A549 (cell line): ENCODE results near the gene SMG6. TPM values are rescaled to one million over a fixed set of nuclear protein-coding genes. Genes with fewer than 3 reads are reported as not detected.

Source experiments
- ATAC-seq, 2 experiments: fragments of 200-7000 bp in 1 of 2; fragments of >200 bp in 1 of 2; cut with Nextera tagmentation in 1 of 2; cut with Tn5 transposase in 1 of 2; 3 replicates each; pipeline versions ENCODE4 v1.8.0 to v1.9.1; 2018 to 2020; ENCODE audit warnings: mild to moderate bottlenecking in 1 of 2, moderate library complexity in 1 of 2
- CTCF ChIA-PET: fragments of 300-600 bp; sonication (Branson Sonifier 250); formaldehyde crosslinking; extraction: SDS; loops from one replicate; lab custom pipeline; 2021; ENCODE audit warnings: antibody characterized with exemption, inconsistent platforms; lab: Yijun Ruan, JAX
- POLR2A ChIA-PET: fragments of 350-600 bp; formaldehyde crosslinking; extraction: SDS; loops from one replicate; lab custom pipeline; 2021; ENCODE audit warnings: antibody characterized with exemption, inconsistent platforms; lab: Yijun Ruan, JAX
- DNase-seq, 2 experiments: peaks; one replicate each; pipeline versions ENCODE4 v3.0.0 to v3.0.0-alpha.2; 2011 to 2016; ENCODE audit warnings: low read depth in 1 of 2, low spot score in 1 of 2
- FAIRE-seq: peaks from 2 replicates; lab custom pipeline; 2011; peaks lifted over from hg19 to GRCh38; lab: Jason Lieb, UNC
- H3K27ac ChIP-seq, 2 experiments: fragments of >200 bp; sonication (Bioruptor Twin); formaldehyde crosslinking; 3 replicates each; pipeline ENCODE4 v1.5.1; 2016 to 2017
- H3K4me1 ChIP-seq: fragments of >200 bp; sonication (Bioruptor Twin); formaldehyde crosslinking; 3 replicates; pipeline ENCODE4 v1.6.1; 2016
- H3K4me2 ChIP-seq: fragments of >200 bp; sonication (Bioruptor Twin); formaldehyde crosslinking; 3 replicates; pipeline ENCODE4 v1.6.1; 2016
- H3K4me3 ChIP-seq: fragments of >200 bp; sonication (Bioruptor Twin); formaldehyde crosslinking; 3 replicates; pipeline ENCODE4 v1.5.1; 2016
- H3K9me3 ChIP-seq: fragments of >200 bp; sonication (Bioruptor Twin); formaldehyde crosslinking; 3 replicates; pipeline ENCODE4 v1.6.1; 2016
- BCL3 ChIP-seq: fragments of >200 bp; sonication (Bioruptor Twin); formaldehyde crosslinking; IDR thresholded peaks from 3 replicates; pipeline ENCODE4 v1.6.1; 2016
- BHLHE40 ChIP-seq: IDR thresholded peaks from 2 replicates; pipeline ENCODE4 v1.6.1; 2012; ENCODE audit warnings: low read depth, low read length, inconsistent platforms
- CBX2 ChIP-seq: fragments of 200-600 bp; sonication (generic); IDR thresholded peaks from 2 replicates; pipeline ENCODE4 v1.6.1; 2016; ENCODE audit warnings: low read depth, mild to moderate bottlenecking, borderline replicate concordance
- CHD4 ChIP-seq: fragments of 200-600 bp; sonication (generic); IDR thresholded peaks from 2 replicates; pipeline ENCODE4 v1.6.1; 2016; ENCODE audit warnings: antibody characterized with exemption, mild to moderate bottlenecking, borderline replicate concordance
- EHF ChIP-seq: fragments of 250-450 bp; sonication (Bioruptor Pico); IDR thresholded peaks from 2 replicates; pipeline ENCODE4 v1.5.0; 2020; ENCODE audit warnings: mild to moderate bottlenecking
- EHMT2 ChIP-seq: fragments of 200-600 bp; sonication (generic); IDR thresholded peaks from 2 replicates; pipeline ENCODE4 v1.6.1; 2016; ENCODE audit warnings: antibody characterized with exemption, low read depth, mild to moderate bottlenecking, moderate library complexity
- FOSL2 ChIP-seq, 2 experiments: fragments of 450-650 bp in 1 of 2; fragments of >200 bp in 1 of 2; sonication (Bioruptor Twin) in 1 of 2; formaldehyde crosslinking; IDR thresholded peaks; 2 replicates each; pipeline versions ENCODE4 v1.5.0 to v1.6.1; 2016 to 2020; ENCODE audit warnings: mild to moderate bottlenecking in 1 of 2, moderate library complexity in 1 of 2
- HDAC2 ChIP-seq: fragments of 200-600 bp; sonication (generic); IDR thresholded peaks from 2 replicates; pipeline ENCODE4 v1.6.1; 2016
- HES2 ChIP-seq: fragments of >200 bp; sonication (Bioruptor Twin); formaldehyde crosslinking; IDR thresholded peaks from 2 replicates; pipeline ENCODE4 v1.6.1; 2016
- HOXA7 ChIP-seq: fragments of 250-450 bp; sonication (Bioruptor Pico); IDR thresholded peaks from 2 replicates; pipeline ENCODE4 v1.5.0; 2020; ENCODE audit warnings: mild to moderate bottlenecking, moderate library complexity
- HOXB13 ChIP-seq: fragments of 250-450 bp; sonication (Bioruptor Pico); IDR thresholded peaks from 2 replicates; pipeline ENCODE4 v1.5.0; 2020; ENCODE audit warnings: low read depth, mild to moderate bottlenecking, moderate library complexity
- HOXB5 ChIP-seq: fragments of 250-450 bp; sonication (Bioruptor Pico); IDR thresholded peaks from 2 replicates; pipeline ENCODE4 v1.5.0; 2020; ENCODE audit warnings: mild to moderate bottlenecking, moderate library complexity
- JUN ChIP-seq, 2 experiments: fragments of >200 bp; sonication (Bioruptor Twin); formaldehyde crosslinking; IDR thresholded peaks; 2 replicates in 1 of 2; 3 replicates in 1 of 2; pipeline ENCODE4 v1.6.1; 2016 to 2017
- JUNB ChIP-seq: fragments of >200 bp; sonication (Bioruptor Twin); formaldehyde crosslinking; IDR thresholded peaks from 2 replicates; pipeline ENCODE4 v1.6.1; 2016
- MAZ ChIP-seq: fragments of 150-350 bp; IDR thresholded peaks from 2 replicates; pipeline ENCODE4 v1.6.1; 2014; ENCODE audit warnings: antibody characterized with exemption, low read depth, low read length, borderline replicate concordance
- MYC ChIP-seq: IDR thresholded peaks from 2 replicates; pipeline ENCODE4 v1.6.1; 2012; ENCODE audit warnings: mild to moderate bottlenecking, inconsistent platforms, low read length, improper control_type of control experiment, borderline replicate concordance
- NFE2L2 ChIP-seq: fragments of 150-350 bp; conservative IDR thresholded peaks from 2 replicates; pipeline ENCODE4 v1.6.1; 2014; ENCODE audit warnings: low read length
- NPAS2 ChIP-seq: fragments of 250-450 bp; sonication (Bioruptor Pico); IDR thresholded peaks from 2 replicates; pipeline ENCODE4 v1.8.0; 2022; ENCODE audit warnings: mild to moderate bottlenecking, moderate library complexity, borderline replicate concordance
- NR3C1 ChIP-seq: fragments of >200 bp; sonication (Bioruptor Twin); formaldehyde crosslinking; IDR thresholded peaks from 3 replicates; pipeline ENCODE4 v1.6.1; 2017
- PBX3 ChIP-seq: IDR thresholded peaks from 2 replicates; pipeline ENCODE4 v1.6.1; 2012
- PHF8 ChIP-seq: fragments of 200-600 bp; sonication (generic); IDR thresholded peaks from 2 replicates; pipeline ENCODE4 v1.6.1; 2016; ENCODE audit warnings: low read depth, mild to moderate bottlenecking, antibody characterized with exemption, moderate library complexity, borderline replicate concordance
- RAD21 ChIP-seq, 2 experiments: fragments of >200 bp in 1 of 2; sonication (Bioruptor Twin) in 1 of 2; formaldehyde crosslinking in 1 of 2; IDR thresholded peaks in 1 of 2; conservative IDR thresholded peaks in 1 of 2; 2 replicates in 1 of 2; 3 replicates in 1 of 2; pipeline ENCODE4 v1.6.1; 2012 to 2018; ENCODE audit warnings: inconsistent platforms in 1 of 2
- RARB ChIP-seq: fragments of 250-450 bp; sonication (Bioruptor Pico); IDR thresholded peaks from 2 replicates; pipeline ENCODE4 v1.8.0; 2021; ENCODE audit warnings: mild to moderate bottlenecking, moderate library complexity
- RCOR1 ChIP-seq: fragments of 150-350 bp; IDR thresholded peaks from 2 replicates; pipeline ENCODE4 v1.6.1; 2014; ENCODE audit warnings: antibody characterized with exemption, low read length, low read depth
- TP53 ChIP-seq: fragments of 250-450 bp; sonication (Bioruptor Pico); IDR thresholded peaks from 2 replicates; pipeline ENCODE4 v1.5.0; 2021; ENCODE audit warnings: mild to moderate bottlenecking, moderate library complexity
- ZFP36 ChIP-seq: fragments of 450-650 bp; IDR thresholded peaks from 2 replicates; pipeline ENCODE4 v1.6.1; 2014; ENCODE audit warnings: borderline replicate concordance; ENCODE audit not compliant: partially characterized antibody
- WGBS: methylation state at CpG from one replicate; pipeline ENCODE4 v1.1.6; 2017; ENCODE audit errors: missing lambda C conversion rate; 5-methylcytosine and 5-hydroxymethylcytosine counted together
- polyA plus RNA-seq, 4 experiments: library from polyadenylated mRNA; depleted of rRNA in 3 of 4; stranded (reverse); fragments of >200 nt; fragmentation: RNase III in 1 of 4; extraction: RNeasy Plus Mini Kit Qiagen cat#74134 plus additional on column Dnase treatment in 1 of 4; gene quantifications; 2 replicates in 3 of 4; 3 replicates in 1 of 4; pipeline ENCODE4 v1.2.3, GENCODE V29; 2011 to 2017
- TF ChIP-seq, protein P1 (sequence below): fragments of 450-650 bp; IDR thresholded peaks from 2 replicates; pipeline ENCODE4 v1.6.1; 2014; ENCODE audit warnings: antibody characterized with exemption

SMG6 gene
- polyA plus RNA-seq, 2 of the 4 experiments (the other 2 are of a cell fraction): 4.7 to 17.0 TPM

DNA sequence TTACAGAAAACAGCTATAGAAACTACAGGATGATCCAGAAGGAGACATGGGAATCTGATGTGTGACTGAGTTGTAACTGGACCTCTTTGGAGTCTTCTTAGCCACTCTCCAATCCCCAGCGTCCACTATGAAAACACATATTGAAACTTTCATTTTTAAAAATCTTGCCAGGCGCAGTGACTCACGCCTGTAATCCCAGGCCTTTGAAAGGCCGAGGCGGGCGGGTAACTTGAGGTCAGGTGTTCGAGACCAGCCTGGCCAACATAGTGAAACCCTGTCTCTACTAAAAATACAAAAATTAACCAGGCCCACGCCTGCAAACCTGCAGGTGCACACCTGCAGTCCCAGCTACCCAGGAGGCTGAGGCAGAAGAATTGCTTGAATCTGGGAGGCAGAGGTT, 195.4 kb downstream of the SMG6 start:
- FAIRE-seq (no peak), DNase-seq (no peak), ATAC-seq (no peak)
- CTCF ChIA-PET: interaction anchor here (0.8 to 2.9 kb wide), 8 partner anchors 10 to 175 kb away, joined by 3 to 9 read pairs (median 4); partner anchors contain the start of gene HIC1
- Histone ChIP-seq H3K4me1 (no peaks in the 10 kb centered on the region), H3K27ac (no peak overlapping the region), H3K9me3 (no peaks in the 10 kb centered on the region), H3K4me2 (no peak overlapping the region), H3K4me3 (no peak overlapping the region)
- POLR2A ChIA-PET: no interaction called here
- WGBS: 86% methylated on average over 8 of the region's 8 CpGs
- no peak for TF ChIP-seq TP53 (CRISPR knock-in tag)
- TF ChIP-seq RCOR1: no peak
- TF ChIP-seq BCL3: no peak
- TF ChIP-seq NFE2L2: no peak
- no peak for TF ChIP-seq EHF (CRISPR knock-in tag)
- no peak for TF ChIP-seq HDAC2
- TF ChIP-seq CHD4: no peak
- no peak for TF ChIP-seq JUN (IDR thresholded peaks at IDR 0.05)
- TF ChIP-seq HOXA7 (CRISPR knock-in tag): no peak
- no peak for TF ChIP-seq PBX3
- no peak for TF ChIP-seq HES2
- TF ChIP-seq EHMT2: no peak
- TF ChIP-seq HOXB5: no peak
- TF ChIP-seq MYC: no peak
- TF ChIP-seq RARB (CRISPR knock-in tag): no peak
- no peak for TF ChIP-seq CBX2
- TF ChIP-seq, protein P1, sequence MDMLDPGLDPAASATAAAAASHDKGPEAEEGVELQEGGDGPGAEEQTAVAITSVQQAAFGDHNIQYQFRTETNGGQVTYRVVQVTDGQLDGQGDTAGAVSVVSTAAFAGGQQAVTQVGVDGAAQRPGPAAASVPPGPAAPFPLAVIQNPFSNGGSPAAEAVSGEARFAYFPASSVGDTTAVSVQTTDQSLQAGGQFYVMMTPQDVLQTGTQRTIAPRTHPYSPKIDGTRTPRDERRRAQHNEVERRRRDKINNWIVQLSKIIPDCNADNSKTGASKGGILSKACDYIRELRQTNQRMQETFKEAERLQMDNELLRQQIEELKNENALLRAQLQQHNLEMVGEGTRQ: no peak
- TF ChIP-seq HOXB13 (CRISPR knock-in tag): no peak
- TF ChIP-seq, all 56 proteins: peak for 0

DNA sequence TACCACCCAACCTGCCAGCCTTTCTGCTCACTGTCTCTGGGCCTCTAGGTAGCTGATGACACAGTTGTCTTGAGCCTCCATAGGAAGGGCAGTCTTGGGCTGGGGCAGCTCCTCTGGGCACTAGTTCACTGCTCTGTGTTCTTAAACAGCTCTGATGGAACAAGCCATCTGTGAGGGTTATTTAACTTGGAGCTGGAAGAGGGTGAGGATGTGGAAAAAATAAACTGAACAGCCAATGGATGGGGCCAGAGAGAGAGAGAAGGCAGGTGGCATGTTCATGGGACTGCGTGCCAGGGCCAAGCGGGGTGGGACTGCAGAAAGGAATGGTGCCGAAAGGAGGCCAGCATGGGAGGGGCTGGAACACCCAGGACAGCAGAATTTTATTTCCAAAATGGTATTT, 196.1 kb downstream of the SMG6 start:
- no peaks in the 10 kb centered on the region for H3K9me3 ChIP-seq
- no peak overlapping the region for H3K4me2 ChIP-seq
- CTCF ChIA-PET: interaction anchor here (0.8 to 2.9 kb wide), 8 partner anchors 11 to 175 kb away, joined by 3 to 9 read pairs (median 4); partner anchors contain the start of gene HIC1
- WGBS: 97% methylated on average over 3 of the region's 3 CpGs
- H3K4me1 ChIP-seq: no peaks in the 10 kb centered on the region
- TF ChIP-seq PHF8: no peak
- TF ChIP-seq, protein P1: no peak
- TF ChIP-seq FOSL2 (IDR thresholded peaks at IDR 0.05): no peak
- no peak for TF ChIP-seq FOSL2 (CRISPR knock-in tag; IDR thresholded peaks at IDR 0.05)
- no peak for TF ChIP-seq TP53 (CRISPR knock-in tag)
- no peak for TF ChIP-seq RAD21 (conservative IDR thresholded peaks at IDR 0.05 in 1 of 2, IDR thresholded peaks at IDR 0.05 in 1 of 2)
- TF ChIP-seq NPAS2: no peak
- TF ChIP-seq NR3C1: no peak
- no peak for TF ChIP-seq JUNB
- no peak for TF ChIP-seq JUN (IDR thresholded peaks at IDR 0.05)
- no peak for TF ChIP-seq PBX3
- no peak for TF ChIP-seq BHLHE40
- no peak for TF ChIP-seq CHD4
- no peak for TF ChIP-seq RCOR1
- no peak for TF ChIP-seq HOXB13 (CRISPR knock-in tag)
- TF ChIP-seq MYC: no peak
- no peak for TF ChIP-seq MAZ
- TF ChIP-seq HDAC2: no peak
- no peak for TF ChIP-seq ZFP36
- H3K27ac ChIP-seq: no peak overlapping the region
- DNase-seq (no peak), FAIRE-seq (no peak), ATAC-seq (no peak; a peak in 1 of 6 replicates)
- POLR2A ChIA-PET: no interaction called here
- no peak overlapping the region for H3K4me3 ChIP-seq
